ENCODE data around the gene SPACA1.

The SPACA1 gene

DNA sequence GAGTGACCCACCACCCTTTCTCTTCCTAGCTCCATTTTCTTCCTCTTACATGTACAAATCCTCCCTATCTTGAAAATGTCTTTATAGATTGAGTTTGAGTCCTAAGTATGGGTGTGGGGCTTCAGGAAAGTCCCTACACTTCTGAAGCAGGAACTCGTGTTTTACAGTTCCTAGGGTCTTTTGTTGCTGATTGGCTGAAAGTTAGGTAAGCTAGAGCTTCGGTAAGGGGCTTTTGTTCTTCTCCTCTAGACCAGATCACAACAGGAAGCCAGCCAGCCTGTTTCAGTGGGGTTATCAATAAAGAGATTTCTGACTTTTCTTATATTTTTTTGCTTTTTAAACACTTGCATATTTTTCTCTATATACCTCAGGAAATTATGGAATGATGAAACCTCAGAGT lies 67.2 kb downstream of the SPACA1 start:
- TF ChIP-seq, protein P1, sequence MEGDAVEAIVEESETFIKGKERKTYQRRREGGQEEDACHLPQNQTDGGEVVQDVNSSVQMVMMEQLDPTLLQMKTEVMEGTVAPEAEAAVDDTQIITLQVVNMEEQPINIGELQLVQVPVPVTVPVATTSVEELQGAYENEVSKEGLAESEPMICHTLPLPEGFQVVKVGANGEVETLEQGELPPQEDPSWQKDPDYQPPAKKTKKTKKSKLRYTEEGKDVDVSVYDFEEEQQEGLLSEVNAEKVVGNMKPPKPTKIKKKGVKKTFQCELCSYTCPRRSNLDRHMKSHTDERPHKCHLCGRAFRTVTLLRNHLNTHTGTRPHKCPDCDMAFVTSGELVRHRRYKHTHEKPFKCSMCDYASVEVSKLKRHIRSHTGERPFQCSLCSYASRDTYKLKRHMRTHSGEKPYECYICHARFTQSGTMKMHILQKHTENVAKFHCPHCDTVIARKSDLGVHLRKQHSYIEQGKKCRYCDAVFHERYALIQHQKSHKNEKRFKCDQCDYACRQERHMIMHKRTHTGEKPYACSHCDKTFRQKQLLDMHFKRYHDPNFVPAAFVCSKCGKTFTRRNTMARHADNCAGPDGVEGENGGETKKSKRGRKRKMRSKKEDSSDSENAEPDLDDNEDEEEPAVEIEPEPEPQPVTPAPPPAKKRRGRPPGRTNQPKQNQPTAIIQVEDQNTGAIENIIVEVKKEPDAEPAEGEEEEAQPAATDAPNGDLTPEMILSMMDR (IDR thresholded peaks at IDR 0.05; ENCODE audit: extremely low read depth, insufficient read depth, missing control alignments): no peak
- in situ Hi-C loops (cut with MboI; ENCODE audit: low pct_unique_long_range_greater_than_20kb, low sequenced_read_pairs, unreplicated experiment): no loop called here
- peak; percentile 18 for DNase-seq (ENCODE audit: low spot score)

DNA sequence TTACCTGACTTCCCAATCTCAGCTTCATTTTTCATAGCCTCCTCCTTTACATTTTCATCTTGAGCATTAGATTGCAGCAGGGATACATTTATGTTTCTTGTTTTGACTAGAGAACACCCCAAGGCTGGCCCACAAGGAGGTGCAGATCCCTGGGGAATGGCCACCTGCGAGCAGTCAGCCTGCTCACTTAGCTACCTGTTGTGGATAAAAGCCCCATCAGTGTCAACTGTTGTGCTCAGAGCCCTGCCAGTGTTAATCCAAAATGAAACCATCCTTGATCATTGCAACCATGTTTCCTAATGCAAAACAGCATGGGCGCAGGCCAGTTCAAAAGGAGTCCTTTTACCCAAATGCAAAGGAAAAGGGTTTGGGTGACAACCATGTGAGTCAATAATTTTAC lies 67.7 kb downstream of the SPACA1 start:
- TF ChIP-seq, protein P1 (IDR thresholded peaks at IDR 0.05; ENCODE audit: extremely low read depth, insufficient read depth, missing control alignments): no peak
- no peak for DNase-seq (ENCODE audit: low spot score)
- in situ Hi-C loops (cut with MboI; ENCODE audit: low pct_unique_long_range_greater_than_20kb, low sequenced_read_pairs, unreplicated experiment): no loop called here

DNA sequence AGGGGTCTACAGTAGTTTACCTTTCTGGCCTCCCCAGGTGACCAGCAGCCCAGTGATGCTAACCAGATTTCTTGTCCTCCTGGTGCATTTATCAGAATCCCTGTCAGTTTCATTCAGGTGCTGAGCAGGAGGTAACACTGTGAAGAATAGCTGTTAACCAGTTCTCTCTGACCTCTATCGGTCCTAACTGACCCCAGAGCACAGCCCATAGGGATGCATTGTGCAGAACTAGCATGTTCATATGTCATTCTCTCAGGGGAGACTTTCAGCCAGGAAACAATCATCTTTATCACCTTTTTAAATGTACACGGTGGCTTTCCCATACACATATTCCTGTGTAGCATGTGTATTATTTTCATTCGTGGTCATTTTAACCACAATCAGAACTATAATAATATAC lies 68.6 kb downstream of the SPACA1 start:
- TF ChIP-seq, protein P1 (IDR thresholded peaks at IDR 0.05; ENCODE audit: extremely low read depth, insufficient read depth, missing control alignments): no peak
- DNase-seq (ENCODE audit: low spot score): no peak
- in situ Hi-C loops (cut with MboI; ENCODE audit: low pct_unique_long_range_greater_than_20kb, low sequenced_read_pairs, unreplicated experiment): no loop called here

All from GM13977 (cell line).